ENCODE data around the gene CDC42BPA. TPM values are rescaled to one million over a fixed set of nuclear protein-coding genes. Genes with fewer than 3 reads are reported as not detected.
A peak's percentile ranks its signal among the peaks of the same experiment; 100 is the strongest.

CDC42BPA gene
- polyA plus RNA-seq, 3 donors, result 0.20 to 0.45 (median 0.39) TPM

GRCh38 chr1:226987179-226987536, 331.1 kb downstream of the CDC42BPA start:
- peaks cover 44 to 58% of the 10 kb centered on the region in 2 donors for H3K36me3 Mint-ChIP-seq
- no peak for DNase-seq
- H4K20me1 ChIP-seq (ENCODE audit: insufficient read depth, low read length), result no peaks in the 10 kb centered on the region
- H3K27ac Mint-ChIP-seq, result no peak overlapping the region
- peaks cover 49 to 61% of the 10 kb centered on the region in 2 donors for H3K36me3 ChIP-seq (replicated peaks in 1 of 2; ENCODE audit: control insufficient read depth in 1 of 2, insufficient read depth in 2 of 2, low read length in 2 of 2)
- H2AFZ ChIP-seq (ENCODE audit: insufficient read depth, low read depth, low read length, poor library complexity, severe bottlenecking), result no peak overlapping the region
- no peaks in the 10 kb centered on the region for H3K9me3 Mint-ChIP-seq
- H3K27me3 Mint-ChIP-seq (ENCODE audit: low read depth in 3 of 3), result peaks cover 0 to 2% (median 0%) of the 10 kb centered on the region in 3 donors
- TF ChIP-seq CTCF (IDR thresholded peaks at IDR 0.05), result no peak
- H3K27ac ChIP-seq (ENCODE audit: low read depth in 1 of 2, low read length in 2 of 2), result no peak overlapping the region
- intact Hi-C loops (cut with micrococcal nuclease), result no loop called here
- no peak overlapping the region for H3K4me3 ChIP-seq (replicated peaks in 1 of 3; ENCODE audit: low read depth in 2 of 3, low read length in 3 of 3)
- 100% methylated on average over 1 of the region's 8 CpGs for WGBS (ENCODE audit: insufficient coverage)
- H3K4me1 ChIP-seq (ENCODE audit: control insufficient read depth in 1 of 2, insufficient read depth in 2 of 2, low read length in 2 of 2), result peaks cover 20 to 22% of the 10 kb centered on the region in 2 donors
- H3K9me3 ChIP-seq (replicated peaks in 1 of 2; ENCODE audit: control insufficient read depth in 1 of 2, insufficient read depth in 1 of 2, low read length in 2 of 2), result no peaks in the 10 kb centered on the region
- no peak overlapping the region for H3K9ac ChIP-seq (ENCODE audit: insufficient read depth, low read length, poor library complexity, severe bottlenecking)
- peaks cover 21% of the 10 kb centered on the region for H3K4me1 Mint-ChIP-seq
- H3K4me2 ChIP-seq (replicated peaks; ENCODE audit: extremely low read depth, low read length, poor library complexity, severe bottlenecking), result no peak overlapping the region
- no peaks in the 10 kb centered on the region for H3K79me2 ChIP-seq (ENCODE audit: insufficient read depth, low read length)
- H3K4me3 Mint-ChIP-seq, result no peak overlapping the region
- H3K27me3 ChIP-seq (ENCODE audit: control insufficient read depth in 2 of 2, insufficient read depth in 2 of 2, low read length in 2 of 2), result no peaks in the 10 kb centered on the region

- DNase-seq, result no peak
- no peaks in the 10 kb centered on the region for H3K9me3 Mint-ChIP-seq
- Histone ChIP-seq H3K27ac (ENCODE audit: low read depth in 1 of 2, low read length in 2 of 2) (no peak overlapping the region), H3K4me3 (replicated peaks in 1 of 3; ENCODE audit: low read depth in 2 of 3, low read length in 3 of 3) (no peak overlapping the region), H2AFZ (ENCODE audit: insufficient read depth, low read depth, low read length, poor library complexity, severe bottlenecking) (no peak overlapping the region), H3K79me2 (ENCODE audit: insufficient read depth, low read length) (no peaks in the 10 kb centered on the region), H3K9me3 (replicated peaks in 1 of 2; ENCODE audit: control insufficient read depth in 1 of 2, insufficient read depth in 1 of 2, low read length in 2 of 2) (no peaks in the 10 kb centered on the region), H4K20me1 (ENCODE audit: insufficient read depth, low read length) (no peaks in the 10 kb centered on the region), H3K27me3 (ENCODE audit: control insufficient read depth in 2 of 2, insufficient read depth in 2 of 2, low read length in 2 of 2) (no peaks in the 10 kb centered on the region), H3K36me3 (replicated peaks in 1 of 2; ENCODE audit: control insufficient read depth in 1 of 2, insufficient read depth in 2 of 2, low read length in 2 of 2) (peaks cover 55 to 66% of the 10 kb centered on the region in 2 donors), H3K4me1 (ENCODE audit: control insufficient read depth in 1 of 2, insufficient read depth in 2 of 2, low read length in 2 of 2) (peaks cover 20 to 22% of the 10 kb centered on the region in 2 donors), H3K9ac (ENCODE audit: insufficient read depth, low read length, poor library complexity, severe bottlenecking) (no peak overlapping the region), H3K4me2 (replicated peaks; ENCODE audit: extremely low read depth, low read length, poor library complexity, severe bottlenecking) (no peak overlapping the region)
- peaks cover 49 to 63% of the 10 kb centered on the region in 2 donors for H3K36me3 Mint-ChIP-seq
- peak overlapping the region in 4 of 7 donors; percentile 14 to 51 (median 40) for H3K27ac Mint-ChIP-seq
- no peak overlapping the region for H3K4me3 Mint-ChIP-seq
- 95% methylated on average over 14 of the region's 21 CpGs for WGBS (ENCODE audit: insufficient coverage)
- no peak for TF ChIP-seq CTCF (IDR thresholded peaks at IDR 0.05)
- peaks cover 21% of the 10 kb centered on the region for H3K4me1 Mint-ChIP-seq
- peaks cover 0 to 2% (median 0%) of the 10 kb centered on the region in 3 donors for H3K27me3 Mint-ChIP-seq (ENCODE audit: low read depth in 3 of 3)
- intact Hi-C loops (cut with micrococcal nuclease), result no loop called here
Observed at GRCh38 chr1:226986496-226987178, 331.7 kb downstream of the CDC42BPA start.
